GM15510 (cell line): Measurements from ENCODE around the gene NSMCE1.

Experiments used
- POLR2A ChIP-seq: IDR thresholded peaks from 3 replicates; pipeline ENCODE4 v1.6.1; 2011; ENCODE audit warnings: borderline replicate concordance; ENCODE audit not compliant: insufficient read length; ENCODE audit errors: extremely low read depth

Gene NSMCE1

GRCh38 chr16:27190316-27190871 is 78.2 kb downstream of the NSMCE1 start:
- no peak for TF ChIP-seq POLR2A

DNA sequence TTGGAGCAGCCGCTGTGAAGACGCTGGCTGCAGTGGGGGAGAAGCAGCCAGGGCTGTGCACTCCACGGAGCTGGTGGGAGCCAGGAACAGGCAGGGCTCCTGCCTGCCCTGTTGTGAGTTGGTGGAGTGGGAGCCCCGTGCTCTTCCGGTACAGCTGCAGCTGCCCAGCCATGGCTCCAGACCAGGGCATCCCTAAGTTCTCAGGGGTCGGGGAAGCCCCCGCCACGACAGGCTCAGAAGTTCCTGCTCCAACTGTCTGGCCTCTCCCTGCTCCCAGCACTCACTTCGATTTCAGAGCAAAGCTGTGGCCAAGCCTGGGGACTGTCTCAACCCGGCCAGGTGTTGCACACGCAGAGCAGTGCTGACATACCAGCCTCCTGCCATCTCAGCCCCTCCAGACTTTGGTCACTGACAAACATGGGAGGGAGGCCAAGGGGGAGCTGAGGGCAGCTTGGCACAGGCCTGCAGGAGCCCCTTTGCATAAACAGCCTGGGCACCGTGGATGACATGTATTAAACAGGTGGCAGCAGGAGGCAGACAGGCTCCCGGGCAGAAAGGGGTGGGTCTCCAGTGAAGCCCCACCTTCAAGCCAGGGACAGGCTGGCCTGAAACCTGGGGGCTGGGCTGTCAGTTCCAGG is 79.1 kb downstream of the NSMCE1 start:
- no peak for TF ChIP-seq POLR2A

GRCh38 chr16:27188633-27189032 is 79.9 kb downstream of the NSMCE1 start:
- no peak for TF ChIP-seq POLR2A

- no peak for TF ChIP-seq POLR2A
These were observed 82.8 kb downstream of the NSMCE1 start for GRCh38 chr16:27185776-27186130.

- no peak for TF ChIP-seq POLR2A
These were observed 85.6 kb downstream of the NSMCE1 start for GRCh38 chr16:27182906-27183405.

- no peak for TF ChIP-seq POLR2A
These were observed 87.4 kb downstream of the NSMCE1 start for GRCh38 chr16:27181019-27181790.

GRCh38 chr16:27179500-27180072 is 89.0 kb downstream of the NSMCE1 start:
- no peak for TF ChIP-seq POLR2A

GRCh38 chr16:27177031-27177774 is 91.4 kb downstream of the NSMCE1 start:
- TF ChIP-seq POLR2A: no peak

- no peak for TF ChIP-seq POLR2A
These were observed 92.7 kb downstream of the NSMCE1 start for GRCh38 chr16:27175888-27176287.
